ENCODE measurements around the gene ALAS1. TPM values are rescaled to one million over a fixed set of nuclear protein-coding genes. Genes with fewer than 3 reads are reported as not detected.

ALAS1 gene
- total RNA-seq, 2 experiments from 2014 or later: 57.7 to 60.8 TPM

- H3K4me3 Mint-ChIP-seq: peak overlapping the region; percentile 79
- DNase-seq (no peak), ATAC-seq (no peak)
- no peaks in the 10 kb centered on the region for H3K27me3 Mint-ChIP-seq (ENCODE audit: low read depth)
- peaks cover 42% of the 10 kb centered on the region for H3K36me3 Mint-ChIP-seq (ENCODE audit: low read depth)
- H3K4me1 Mint-ChIP-seq (ENCODE audit: low read depth): peaks cover 80% of the 10 kb centered on the region
- H3K27ac Mint-ChIP-seq: peak overlapping the region; percentile 89
- ChIA-PET POLR2A (interaction anchor here (0.6 to 1.5 kb wide), 5 partner anchors 9 to 121 kb away, joined by 3 to 5 read pairs (median 4); partner anchors contain the start of gene GLYCTK), CTCF (interaction anchor here (0.8 to 9.7 kb wide), 11 partner anchors 16 to 216 kb away, joined by 3 to 176 read pairs (median 5); partner anchors contain the start of gene TWF2)
- no peaks in the 10 kb centered on the region for H3K9me3 Mint-ChIP-seq (ENCODE audit: insufficient read depth)
Measured at GRCh38 chr3:52218026-52218425, 20.1 kb downstream of the ALAS1 start.

GRCh38 chr3:52218454-52218853 is 20.5 kb downstream of the ALAS1 start:
- Mint-ChIP-seq H3K27ac (peak overlapping the region; percentile 89), H3K9me3 (ENCODE audit: insufficient read depth) (no peaks in the 10 kb centered on the region), H3K4me1 (ENCODE audit: low read depth) (peaks cover 84% of the 10 kb centered on the region), H3K36me3 (ENCODE audit: low read depth) (peaks cover 44% of the 10 kb centered on the region), H3K4me3 (peak overlapping the region; percentile 79), H3K27me3 (ENCODE audit: low read depth) (no peaks in the 10 kb centered on the region)
- ChIA-PET POLR2A (interaction anchor here (0.6 to 7.9 kb wide), 7 partner anchors 9 to 121 kb away, joined by 3 to 53 read pairs (median 4); partner anchors contain the start of genes GLYCTK and WDR82), CTCF (interaction anchor here (0.8 to 9.7 kb wide), 12 partner anchors 15 to 217 kb away, joined by 3 to 176 read pairs (median 6); partner anchors contain the start of gene TWF2)
- peak; percentile 77 for DNase-seq
- ATAC-seq: peak; percentile 57

- CTCF ChIA-PET: interaction anchor here (0.7 to 9.7 kb wide), 20 partner anchors 9 to 218 kb away, joined by 3 to 176 read pairs (median 6); partner anchors contain the start of genes PPM1M, TWF2 and WDR82
- ATAC-seq (no peak), DNase-seq (no peak)
- POLR2A ChIA-PET: interaction anchor here (0.8 to 7.9 kb wide), 6 partner anchors 8 to 120 kb away, joined by 3 to 53 read pairs (median 5); partner anchors contain the start of genes TWF2 and WDR82
- Mint-ChIP-seq H3K4me1 (ENCODE audit: low read depth) (peaks cover 90% of the 10 kb centered on the region), H3K36me3 (ENCODE audit: low read depth) (peaks cover 45% of the 10 kb centered on the region), H3K27me3 (ENCODE audit: low read depth) (no peaks in the 10 kb centered on the region), H3K9me3 (ENCODE audit: insufficient read depth) (no peaks in the 10 kb centered on the region), H3K4me3 (peak overlapping the region; percentile 79), H3K27ac (peak overlapping the region; percentile 89)
Measured at GRCh38 chr3:52218937-52219650, 21.1 kb downstream of the ALAS1 start.

- Mint-ChIP-seq H3K4me1 (ENCODE audit: low read depth) (peaks cover 96% of the 10 kb centered on the region), H3K27me3 (ENCODE audit: low read depth) (no peaks in the 10 kb centered on the region), H3K9me3 (ENCODE audit: insufficient read depth) (no peaks in the 10 kb centered on the region), H3K27ac (peak overlapping the region; percentile 81), H3K36me3 (ENCODE audit: low read depth) (peaks cover 33% of the 10 kb centered on the region), H3K4me3 (peak overlapping the region; percentile 81)
- ATAC-seq: peak; percentile 66
- DNase-seq: peak; percentile 93
- CTCF ChIA-PET: interaction anchor here (0.6 to 9.7 kb wide), 42 partner anchors 11 to 421 kb away, joined by 3 to 176 read pairs (median 5); partner anchors contain the start of genes ALAS1, GLYCTK, POC1A and PPM1M
- POLR2A ChIA-PET: interaction anchor here (0.6 to 7.9 kb wide), 8 partner anchors 9 to 350 kb away, joined by 3 to 53 read pairs (median 6); partner anchors contain the start of genes TWF2 and WDR82
Measured at GRCh38 chr3:52220380-52221026, 22.5 kb downstream of the ALAS1 start.

- Mint-ChIP-seq H3K4me3 (peak overlapping the region; percentile 81), H3K4me1 (ENCODE audit: low read depth) (peaks cover 97% of the 10 kb centered on the region), H3K9me3 (ENCODE audit: insufficient read depth) (no peaks in the 10 kb centered on the region), H3K36me3 (ENCODE audit: low read depth) (peaks cover 30% of the 10 kb centered on the region), H3K27ac (peak overlapping the region; percentile 96), H3K27me3 (ENCODE audit: low read depth) (no peaks in the 10 kb centered on the region)
- ATAC-seq (no peak), DNase-seq (no peak)
- ChIA-PET CTCF (interaction anchor here (0.6 to 9.7 kb wide), 36 partner anchors 12 to 421 kb away, joined by 3 to 176 read pairs (median 5); partner anchors contain the start of genes ALAS1, GLYCTK, POC1A and PPM1M), POLR2A (interaction anchor here (0.6 to 7.9 kb wide), 7 partner anchors 10 to 349 kb away, joined by 3 to 53 read pairs (median 8); partner anchors contain the start of genes TWF2 and WDR82)
Measured at GRCh38 chr3:52221141-52221562, 23.2 kb downstream of the ALAS1 start.

- POLR2A ChIA-PET: interaction anchor here (0.6 to 7.9 kb wide), 10 partner anchors 10 to 226 kb away, joined by 3 to 53 read pairs (median 6); partner anchors contain the start of genes RPL29, TWF2 and WDR82
Measured at GRCh38 chr3:52221563-52222318, 23.8 kb downstream of the ALAS1 start.

DNA sequence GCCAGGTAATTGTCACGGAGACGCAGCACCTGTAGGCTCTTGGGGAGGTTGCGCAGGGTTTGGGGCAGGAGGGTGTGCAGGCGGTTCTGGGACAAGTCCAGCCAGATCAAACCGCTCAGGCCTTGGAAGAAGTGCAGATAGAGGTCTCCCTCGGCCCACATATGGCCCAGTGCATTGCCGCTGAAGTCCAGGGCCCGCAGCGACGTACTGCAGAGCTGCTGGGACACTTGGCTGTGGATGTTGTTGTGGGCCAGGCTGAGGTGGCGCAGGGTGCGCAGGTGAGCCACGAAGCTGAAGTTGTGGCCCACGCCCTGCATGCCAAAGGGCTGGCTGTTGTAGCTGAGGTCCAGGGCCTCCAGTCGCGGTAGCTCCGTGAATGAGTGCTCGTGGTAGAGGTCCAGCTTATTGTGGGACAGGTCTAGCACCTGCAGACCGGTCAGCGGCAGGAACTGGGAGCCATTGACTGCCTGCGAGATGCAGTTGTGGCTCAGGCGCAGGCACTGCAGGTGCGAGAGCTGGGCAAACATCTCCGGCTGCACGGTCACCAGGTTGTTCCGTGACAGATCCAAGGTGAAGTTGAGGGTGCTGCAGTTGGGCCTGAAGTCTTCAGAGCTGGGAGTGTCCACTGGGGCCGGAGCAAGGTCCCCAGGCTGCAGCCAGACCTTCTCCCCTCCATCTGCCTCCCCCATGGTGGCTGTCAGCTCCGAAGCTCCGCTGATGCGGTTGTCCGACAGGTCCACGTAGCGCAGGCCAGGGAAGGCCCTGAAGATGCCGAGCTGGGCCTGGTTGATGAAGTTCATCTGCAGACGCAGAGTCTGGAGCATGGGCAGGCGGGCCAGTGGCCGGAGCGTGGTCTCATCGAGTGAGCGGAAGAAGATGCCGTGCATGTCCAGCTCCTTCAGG is 24.6 kb downstream of the ALAS1 start:
- ATAC-seq (no peak), DNase-seq (no peak)
- Mint-ChIP-seq H3K4me1 (ENCODE audit: low read depth) (peaks cover 93% of the 10 kb centered on the region), H3K36me3 (ENCODE audit: low read depth) (peaks cover 30% of the 10 kb centered on the region), H3K9me3 (ENCODE audit: insufficient read depth) (no peaks in the 10 kb centered on the region), H3K27me3 (ENCODE audit: low read depth) (no peaks in the 10 kb centered on the region), H3K27ac (peak overlapping the region; percentile 96), H3K4me3 (peak overlapping the region; percentile 81)
- ChIA-PET CTCF (interaction anchor here (0.7 to 9.7 kb wide), 17 partner anchors 11 to 221 kb away, joined by 3 to 176 read pairs (median 11); partner anchors contain the start of genes GLYCTK, PPM1M, TWF2 and WDR82), POLR2A (interaction anchor here (0.6 to 7.9 kb wide), 9 partner anchors 9 to 227 kb away, joined by 3 to 53 read pairs (median 4); partner anchors contain the start of genes RPL29, TWF2 and WDR82)

More at GRCh38 chr3:52221563-52222318, 23.8 kb downstream of the ALAS1 start:
- H3K9me3 Mint-ChIP-seq (ENCODE audit: insufficient read depth): no peaks in the 10 kb centered on the region
- peaks cover 98% of the 10 kb centered on the region for H3K4me1 Mint-ChIP-seq (ENCODE audit: low read depth)
- H3K27ac Mint-ChIP-seq: peak overlapping the region; percentile 96
- H3K4me3 Mint-ChIP-seq: peak overlapping the region; percentile 81
- peaks cover 30% of the 10 kb centered on the region for H3K36me3 Mint-ChIP-seq (ENCODE audit: low read depth)
- no peaks in the 10 kb centered on the region for H3K27me3 Mint-ChIP-seq (ENCODE audit: low read depth)
- ATAC-seq (peak; percentile 61), DNase-seq (peak; percentile 85)
- CTCF ChIA-PET: interaction anchor here (0.7 to 9.7 kb wide), 22 partner anchors 11 to 420 kb away, joined by 3 to 176 read pairs (median 8); partner anchors contain the start of genes ALAS1, GLYCTK, PPM1M and TWF2

DNA sequence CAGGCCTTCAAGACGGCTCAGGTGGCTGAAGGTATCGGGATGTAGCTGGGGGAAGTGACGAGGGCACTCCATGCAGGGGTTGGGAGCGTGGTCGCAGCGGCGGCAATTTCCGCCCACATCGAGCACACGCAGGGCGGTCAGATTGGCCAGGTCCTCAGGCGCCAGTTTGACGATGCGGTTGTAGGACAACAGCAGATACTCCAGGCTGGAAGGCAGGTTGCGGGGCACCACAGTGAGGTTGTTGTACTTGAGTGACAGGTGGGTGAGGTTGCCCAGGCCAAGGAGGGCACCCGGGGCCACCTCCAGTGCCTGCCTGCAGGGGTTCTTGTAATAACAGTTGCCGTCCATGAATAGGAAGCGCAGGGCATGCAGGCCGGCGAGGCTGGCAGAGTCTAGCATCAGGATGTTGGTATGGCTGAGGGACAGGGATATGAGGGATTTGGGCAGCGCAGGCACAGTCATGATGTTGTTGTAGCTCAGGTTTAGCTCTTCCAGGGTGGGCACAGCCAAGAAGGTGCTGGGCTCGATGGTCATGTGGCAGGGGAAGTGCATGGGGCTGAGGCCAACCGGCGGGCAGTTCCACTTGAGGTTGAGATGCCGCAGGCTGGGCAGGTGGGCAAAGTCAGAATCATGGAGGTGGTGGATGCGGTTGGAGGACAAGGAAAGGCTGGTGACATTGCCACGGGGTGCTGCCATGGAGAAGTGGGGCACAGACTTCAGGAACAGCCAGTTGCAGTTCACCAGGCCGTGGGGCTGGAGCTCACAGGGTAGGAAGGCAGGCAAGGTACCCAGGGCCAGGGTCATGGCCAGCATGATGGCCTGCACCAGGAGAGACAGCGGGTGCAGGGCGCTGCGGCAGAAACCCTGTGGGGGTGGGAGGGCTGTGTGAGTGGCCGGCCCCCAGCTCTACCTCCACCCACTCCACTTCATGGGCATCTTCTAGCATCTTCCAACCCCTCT is 25.8 kb downstream of the ALAS1 start:
- peak overlapping the region; percentile 81 for H3K4me3 Mint-ChIP-seq
- ATAC-seq (no peak), DNase-seq (no peak)
- H3K36me3 Mint-ChIP-seq (ENCODE audit: low read depth): peaks cover 37% of the 10 kb centered on the region
- no peaks in the 10 kb centered on the region for H3K27me3 Mint-ChIP-seq (ENCODE audit: low read depth)
- H3K27ac Mint-ChIP-seq: peak overlapping the region; percentile 96
- H3K4me1 Mint-ChIP-seq (ENCODE audit: low read depth): peaks cover 81% of the 10 kb centered on the region
- POLR2A ChIA-PET: interaction anchor here (7.9 kb wide), 1 partner anchor 54 kb away, joined by 53 read pairs; the partner anchor contains the start of gene WDR82
- no peaks in the 10 kb centered on the region for H3K9me3 Mint-ChIP-seq (ENCODE audit: insufficient read depth)
- CTCF ChIA-PET: interaction anchor here (1.0 to 9.7 kb wide), 9 partner anchors 10 to 223 kb away, joined by 3 to 176 read pairs (median 30); partner anchors contain the start of genes GLYCTK, TWF2 and WDR82
